Measurements from ENCODE around the gene PAX1. TPM values are rescaled to one million over a fixed set of nuclear protein-coding genes. Genes with fewer than 3 reads are reported as not detected.

Gene PAX1
- total RNA-seq = not detected
- long read RNA-seq, donor 1 = 0 reads
- long read RNA-seq, donor 2 = 0 reads

GRCh38 chr20:21705575-21706260 lies at the start of gene PAX1:
TSS of gene PAX1 (plus strand) at chr20:21705664. CDS start at chr20:21705713, 49 bp downstream.
- intact Hi-C loops (cut with DNase I) = loop anchor here in 1 of 2 donors (1.0 kb wide), 1 partner anchor 20 kb away; no protein-coding TSS in a partner anchor
- no peak for DNase-seq (ENCODE audit: low spot score)

- intact Hi-C loops (cut with DNase I) = no loop called here
- no peak for DNase-seq (ENCODE audit: low spot score)
These were observed 49.0 kb upstream of the PAX1 start for GRCh38 chr20:21656308-21657067.

- intact Hi-C loops (cut with DNase I) = loop anchor here in 1 of 2 donors (10.0 kb wide), 1 partner anchor 1743 kb away; no protein-coding TSS in a partner anchor
- DNase-seq (ENCODE audit: low spot score) = no peak
These were observed 43.9 kb upstream of the PAX1 start for GRCh38 chr20:21661488-21662055.

- no peak for DNase-seq (ENCODE audit: low spot score)
- intact Hi-C loops (cut with DNase I) = loop anchor here in 1 of 2 donors (10.0 kb wide), 1 partner anchor 1741 kb away; no protein-coding TSS in a partner anchor
These were observed 42.0 kb upstream of the PAX1 start for GRCh38 chr20:21663465-21663864.

GRCh38 chr20:21665687-21666446 lies 39.6 kb upstream of the PAX1 start:
- intact Hi-C loops (cut with DNase I) = loop anchor here in 1 of 2 donors (10.0 kb wide), 1 partner anchor 1739 kb away; no protein-coding TSS in a partner anchor
- DNase-seq (ENCODE audit: low spot score) = no peak

GRCh38 chr20:21670126-21670525 lies 35.3 kb upstream of the PAX1 start:
- DNase-seq (ENCODE audit: low spot score) = no peak
- intact Hi-C loops (cut with DNase I) = no loop called here

GRCh38 chr20:21670981-21671380 lies 34.5 kb upstream of the PAX1 start:
- intact Hi-C loops (cut with DNase I) = no loop called here

GRCh38 chr20:21677261-21677660 lies 28.2 kb upstream of the PAX1 start:
- intact Hi-C loops (cut with DNase I) = no loop called here
- no peak for DNase-seq (ENCODE audit: low spot score)

More at GRCh38 chr20:21670981-21671380, 34.5 kb upstream of the PAX1 start:
- DNase-seq (ENCODE audit: low spot score) = no peak

- DNase-seq (ENCODE audit: low spot score) = no peak
- intact Hi-C loops (cut with DNase I) = no loop called here
These were observed 27.7 kb upstream of the PAX1 start for GRCh38 chr20:21677781-21678180.

GRCh38 chr20:21681234-21681921 lies 24.1 kb upstream of the PAX1 start:
- DNase-seq (ENCODE audit: low spot score) = no peak
- intact Hi-C loops (cut with DNase I) = no loop called here

- intact Hi-C loops (cut with DNase I) = no loop called here
- no peak for DNase-seq (ENCODE audit: low spot score)
These were observed 23.5 kb upstream of the PAX1 start for GRCh38 chr20:21681922-21682318.

- intact Hi-C loops (cut with DNase I) = no loop called here
- no peak for DNase-seq (ENCODE audit: low spot score)
These were observed 22.9 kb upstream of the PAX1 start for GRCh38 chr20:21682521-21682954.

GRCh38 chr20:21684671-21685070 lies 20.8 kb upstream of the PAX1 start:
- intact Hi-C loops (cut with DNase I) = no loop called here
- no peak for DNase-seq (ENCODE audit: low spot score)

- DNase-seq (ENCODE audit: low spot score) = no peak
- intact Hi-C loops (cut with DNase I) = no loop called here
These were observed 19.5 kb upstream of the PAX1 start for GRCh38 chr20:21685981-21686380.

GRCh38 chr20:21693322-21693721 lies 12.1 kb upstream of the PAX1 start:
- intact Hi-C loops (cut with DNase I) = no loop called here

GRCh38 chr20:21698494-21699215 lies 6.8 kb upstream of the PAX1 start:
- no peak for DNase-seq (ENCODE audit: low spot score)
- intact Hi-C loops (cut with DNase I) = no loop called here

More at GRCh38 chr20:21693322-21693721, 12.1 kb upstream of the PAX1 start:
- no peak for DNase-seq (ENCODE audit: low spot score)

GRCh38 chr20:21699216-21699508 lies 6.3 kb upstream of the PAX1 start:
- intact Hi-C loops (cut with DNase I) = no loop called here
- no peak for DNase-seq (ENCODE audit: low spot score)

- intact Hi-C loops (cut with DNase I) = no loop called here
These were observed 4.1 kb upstream of the PAX1 start for GRCh38 chr20:21701171-21701876.

More at GRCh38 chr20:21701171-21701876, 4.1 kb upstream of the PAX1 start:
- DNase-seq (ENCODE audit: low spot score) = no peak
